Loucy (cell line): ENCODE results near the gene LILRB5.
"Not testable (repeated sequence)": the region's sequence is repeated elsewhere in the genome, so short reads cannot be mapped to it uniquely, and the experiment has no call there.

Source experiments
- CTCF ChIP-seq: fragments of 200-600 bp; sonication (generic); conservative IDR thresholded peaks from 2 replicates; pipeline ENCODE4 v1.5.1; 2014; ENCODE audit warnings: mild to moderate bottlenecking, antibody characterized with exemption, low read length
- EZH2phosphoT487 ChIP-seq: fragments of 200-600 bp; IDR thresholded peaks from 2 replicates; pipeline ENCODE4 v1.6.1; 2018; ENCODE audit warnings: antibody characterized with exemption, mild to moderate bottlenecking, moderate library complexity, borderline replicate concordance

- TF ChIP-seq CTCF, EZH2phosphoT487: not testable (repeated sequence)
These were observed 14.5 kb upstream of the LILRB5 start for GRCh38 chr19:54271587-54271986.
